HG02970 (cell line): ENCODE data around the gene ALG14.
"Not testable (repeated sequence)": the region's sequence is repeated elsewhere in the genome, so short reads cannot be mapped to it uniquely, and the experiment has no call there.

Source experiments
- ATAC-seq: cut with Tn5 transposase; IDR thresholded peaks from one replicate; pipeline ENCODE4 v1.9.1; 2021; ENCODE audit warnings: mild to moderate bottlenecking, moderate library complexity, moderate number of reproducible peaks; ENCODE audit not compliant: unreplicated experiment, low FRiP score

ALG14 gene

DNA sequence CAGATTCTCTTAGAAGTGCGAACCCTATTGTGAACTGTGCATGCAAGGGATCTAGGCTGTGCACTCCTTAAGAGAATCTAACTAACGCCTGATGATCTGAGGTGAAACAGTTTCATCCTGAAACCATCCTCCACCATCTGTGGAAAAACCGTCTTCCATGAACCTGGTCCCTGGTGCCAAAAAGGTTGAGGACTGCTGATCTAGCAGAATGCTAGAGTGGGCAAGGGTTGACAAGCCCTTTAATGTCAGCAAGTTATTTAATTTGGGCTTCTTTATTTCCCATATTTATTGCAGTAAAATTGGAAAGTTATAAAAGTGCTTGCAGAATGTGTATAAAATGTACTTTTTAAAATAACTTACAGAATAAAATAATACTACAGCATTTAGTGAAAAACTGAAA is 26.4 kb downstream of the ALG14 start:
- ATAC-seq = no peak

DNA sequence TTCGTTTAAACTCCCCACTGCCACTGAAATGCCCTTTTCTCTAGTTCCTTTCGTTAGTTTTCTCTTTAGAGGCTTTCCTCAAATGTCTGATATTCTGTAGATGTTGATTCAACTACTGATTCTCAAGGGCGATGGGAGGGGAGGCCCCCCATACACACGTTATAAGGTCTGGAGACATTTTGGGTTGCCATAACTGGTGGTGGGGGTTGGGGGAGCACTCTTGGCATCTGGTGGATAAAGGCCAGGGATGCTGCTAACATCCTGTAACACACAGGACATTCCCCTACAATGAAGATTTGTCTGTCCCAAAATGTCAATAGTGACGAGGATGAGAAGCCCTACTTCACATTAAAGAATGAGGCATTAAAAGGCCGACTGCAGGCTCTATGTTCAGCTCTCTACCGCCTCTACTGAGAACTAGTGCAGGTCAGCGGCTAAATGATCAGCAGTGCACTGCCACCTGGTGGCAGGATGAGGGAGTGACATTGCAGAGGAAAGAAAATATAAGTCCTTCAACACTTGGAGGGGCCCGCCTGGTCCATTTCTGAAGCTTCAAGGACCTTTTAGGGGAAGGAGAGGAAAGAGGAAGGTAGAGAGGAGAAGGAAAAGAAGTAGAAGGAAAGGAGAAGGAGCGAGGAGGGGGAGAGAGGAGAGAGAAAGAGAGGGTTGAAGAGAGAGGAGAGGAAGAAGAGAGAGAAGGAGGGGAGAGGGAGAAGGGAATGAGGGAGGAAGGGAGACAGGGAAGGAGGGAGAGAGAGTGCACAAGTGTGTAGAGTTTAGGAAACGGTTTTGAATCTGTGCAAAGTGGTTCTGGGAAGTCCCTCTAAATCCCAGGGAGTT is 29.4 kb downstream of the ALG14 start:
- peak; percentile 89 for ATAC-seq

GRCh38 chr1:95042286-95042685 is 30.5 kb downstream of the ALG14 start:
- ATAC-seq = no peak

- ATAC-seq = no peak
These were observed 31.1 kb downstream of the ALG14 start for GRCh38 chr1:95041491-95042165.

DNA sequence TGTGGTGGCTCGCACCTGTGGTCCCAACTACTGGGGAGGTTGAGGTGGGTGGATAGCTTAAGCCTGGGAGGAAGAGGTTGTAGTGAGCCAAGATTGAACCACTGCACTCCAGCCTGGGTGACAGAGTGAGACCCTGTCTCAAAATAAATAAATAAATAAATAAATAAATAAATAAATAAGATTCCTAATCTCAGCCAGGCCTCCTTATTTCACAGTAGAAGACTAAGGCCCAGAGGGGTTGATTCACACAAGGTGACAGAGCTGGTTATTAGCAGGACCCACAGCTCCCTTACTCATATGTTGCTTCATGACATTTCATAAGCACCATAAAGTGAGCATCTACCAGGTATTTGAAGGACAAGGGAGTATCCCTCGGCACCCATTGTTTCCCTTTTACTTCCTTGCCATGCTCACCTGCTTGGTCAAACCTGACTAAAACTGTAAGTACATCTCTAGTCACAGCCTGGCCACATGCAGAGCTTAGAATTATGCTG is 32.7 kb downstream of the ALG14 start:
- ATAC-seq = no peak

DNA sequence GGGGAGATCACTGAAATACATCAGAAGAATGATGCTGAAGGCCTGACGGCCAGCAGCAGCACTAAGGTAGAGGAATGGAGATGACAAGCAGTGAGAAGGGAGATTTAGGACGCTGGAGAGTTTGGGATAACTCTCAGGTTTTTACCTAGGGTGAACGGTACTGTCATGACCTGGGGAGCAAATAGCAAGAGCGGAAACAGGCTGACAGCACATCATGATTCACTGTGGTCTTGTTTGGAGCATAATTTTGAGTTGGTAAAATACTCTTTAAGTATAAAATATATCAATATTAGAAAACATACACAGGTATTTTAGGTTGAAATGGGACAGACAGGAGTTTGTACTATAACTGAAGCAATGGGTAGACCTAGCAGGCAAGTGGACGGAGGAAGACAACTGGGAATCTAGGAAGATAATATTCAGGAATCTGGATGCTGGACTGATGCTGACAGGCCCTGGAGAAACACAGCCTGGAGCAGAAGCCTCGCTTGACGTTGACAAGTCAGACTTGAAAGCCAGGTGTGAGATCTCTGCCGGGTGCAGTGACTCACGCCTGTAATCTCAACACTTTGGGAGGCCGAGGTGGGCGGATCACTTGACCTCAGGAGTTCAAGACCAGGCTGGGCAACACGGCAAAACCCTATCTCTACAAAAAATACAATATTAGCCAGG is 33.3 kb downstream of the ALG14 start:
- ATAC-seq = no peak

DNA sequence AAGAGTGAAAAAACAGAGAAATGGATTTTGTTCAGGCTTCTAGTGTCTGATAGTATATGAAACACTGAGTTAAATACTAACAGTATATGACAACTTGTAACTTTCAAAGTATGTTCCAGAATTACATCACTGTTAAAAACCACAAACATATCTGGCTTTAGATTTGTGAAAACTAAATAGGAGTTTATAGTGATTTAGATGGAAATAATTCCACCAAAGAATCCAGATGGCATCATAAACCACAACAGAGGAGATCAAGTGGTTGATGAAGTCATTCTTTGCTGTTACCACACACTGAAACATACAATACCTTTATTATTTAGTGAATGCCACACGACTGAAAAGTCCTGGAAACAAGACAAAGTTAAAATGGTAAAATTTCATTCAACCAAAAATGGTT is 37.2 kb downstream of the ALG14 start:
- no peak for ATAC-seq

- no peak for ATAC-seq
These were observed 38.2 kb downstream of the ALG14 start for GRCh38 chr1:95034506-95034905.

GRCh38 chr1:95033843-95034242 is 38.9 kb downstream of the ALG14 start:
- no peak for ATAC-seq

DNA sequence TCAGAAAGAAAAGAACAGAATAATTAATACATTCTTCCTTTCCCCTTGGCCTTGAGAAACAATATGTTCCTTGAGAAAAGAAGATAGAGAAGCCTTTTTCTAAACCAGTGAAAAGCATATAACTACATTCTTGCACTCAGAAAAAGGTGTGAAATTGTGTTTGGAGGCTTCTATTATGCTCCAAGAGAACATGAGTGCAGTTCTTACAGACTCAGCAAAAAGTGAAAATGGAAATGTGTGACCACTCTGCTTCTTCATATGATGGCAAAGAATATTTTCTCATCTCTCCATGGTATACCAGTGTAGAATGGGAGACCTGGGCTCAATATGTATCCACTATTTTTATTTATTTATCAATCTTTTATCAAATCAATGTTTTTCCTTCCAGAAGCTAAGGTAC is 43.2 kb downstream of the ALG14 start:
- ATAC-seq = no peak

DNA sequence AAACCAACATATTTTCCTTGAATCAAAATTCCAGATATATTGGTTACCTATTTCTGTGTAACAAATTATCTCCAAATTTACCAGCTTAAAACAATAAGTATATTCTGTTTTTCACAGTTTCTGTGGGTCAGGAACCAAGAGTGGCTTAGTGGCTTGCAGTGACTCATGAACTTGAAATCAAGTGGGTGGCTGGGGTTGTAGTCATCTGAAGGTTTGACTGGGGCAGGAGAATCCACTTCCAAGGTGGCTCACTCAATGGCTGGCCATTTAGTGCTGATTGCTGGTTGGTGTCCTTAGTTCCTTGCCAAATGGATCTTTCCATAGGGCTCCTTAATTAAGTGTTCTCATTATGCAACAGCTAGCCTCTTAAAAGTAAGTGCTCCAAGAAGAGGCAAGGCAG is 43.8 kb downstream of the ALG14 start:
- no peak for ATAC-seq

- ATAC-seq = no peak
These were observed 45.7 kb downstream of the ALG14 start for GRCh38 chr1:95027046-95027445.

- ATAC-seq = no peak
These were observed 49.2 kb downstream of the ALG14 start for GRCh38 chr1:95023399-95024043.

DNA sequence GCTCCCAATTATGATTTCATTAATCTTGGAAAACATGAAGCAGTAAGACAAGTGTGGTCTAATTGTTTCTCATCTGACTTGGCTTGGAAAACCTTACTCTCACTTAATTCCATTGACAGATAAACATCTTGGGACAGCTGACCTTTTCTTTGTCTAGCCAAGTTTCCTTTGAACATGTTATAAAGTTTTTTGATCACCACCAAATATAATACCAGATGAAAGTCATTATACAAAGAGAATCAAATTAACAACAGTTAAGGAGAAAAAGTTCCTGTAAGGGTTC is 50.2 kb downstream of the ALG14 start:
- no peak for ATAC-seq

GRCh38 chr1:95021805-95022643 is 50.7 kb downstream of the ALG14 start:
- no peak for ATAC-seq

DNA sequence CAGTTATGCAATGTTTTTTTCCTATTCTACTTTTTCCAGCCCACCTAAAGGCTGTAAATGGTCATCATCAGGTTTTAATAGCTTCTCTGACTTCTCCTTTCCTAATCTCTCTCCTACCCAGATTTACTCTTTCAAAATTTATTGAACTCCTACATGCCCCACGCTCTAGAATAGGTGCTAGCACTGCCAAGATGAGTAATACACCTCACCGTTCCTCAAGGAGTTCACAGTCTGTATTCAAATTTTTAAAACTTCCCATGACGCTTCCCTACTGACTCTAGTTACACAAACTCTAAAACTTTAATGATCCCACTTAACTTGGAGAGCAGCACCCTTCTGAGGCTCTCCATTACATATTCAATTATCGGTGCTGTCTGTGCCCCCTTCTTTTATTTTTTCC is 51.6 kb downstream of the ALG14 start:
- ATAC-seq = no peak

DNA sequence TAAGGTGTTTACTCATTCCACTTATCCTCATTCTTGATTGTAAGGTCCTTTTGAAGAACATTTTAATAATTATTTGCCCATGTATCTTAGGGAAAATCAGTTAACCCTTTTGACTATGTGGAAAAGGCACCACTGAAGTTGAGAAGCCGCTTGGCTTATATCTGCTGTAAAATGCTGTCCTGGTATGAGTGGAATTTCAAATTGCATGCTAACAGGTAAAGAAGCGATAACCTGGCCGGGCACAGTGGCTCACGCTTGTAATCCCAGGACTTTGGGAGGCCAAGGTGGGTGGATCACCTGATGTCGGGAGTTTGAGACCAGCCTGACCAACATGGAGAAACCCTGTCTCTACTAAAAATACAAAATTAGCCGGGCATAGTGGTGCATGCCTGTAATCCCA is 53.3 kb downstream of the ALG14 start:
- ATAC-seq = not testable (repeated sequence)

DNA sequence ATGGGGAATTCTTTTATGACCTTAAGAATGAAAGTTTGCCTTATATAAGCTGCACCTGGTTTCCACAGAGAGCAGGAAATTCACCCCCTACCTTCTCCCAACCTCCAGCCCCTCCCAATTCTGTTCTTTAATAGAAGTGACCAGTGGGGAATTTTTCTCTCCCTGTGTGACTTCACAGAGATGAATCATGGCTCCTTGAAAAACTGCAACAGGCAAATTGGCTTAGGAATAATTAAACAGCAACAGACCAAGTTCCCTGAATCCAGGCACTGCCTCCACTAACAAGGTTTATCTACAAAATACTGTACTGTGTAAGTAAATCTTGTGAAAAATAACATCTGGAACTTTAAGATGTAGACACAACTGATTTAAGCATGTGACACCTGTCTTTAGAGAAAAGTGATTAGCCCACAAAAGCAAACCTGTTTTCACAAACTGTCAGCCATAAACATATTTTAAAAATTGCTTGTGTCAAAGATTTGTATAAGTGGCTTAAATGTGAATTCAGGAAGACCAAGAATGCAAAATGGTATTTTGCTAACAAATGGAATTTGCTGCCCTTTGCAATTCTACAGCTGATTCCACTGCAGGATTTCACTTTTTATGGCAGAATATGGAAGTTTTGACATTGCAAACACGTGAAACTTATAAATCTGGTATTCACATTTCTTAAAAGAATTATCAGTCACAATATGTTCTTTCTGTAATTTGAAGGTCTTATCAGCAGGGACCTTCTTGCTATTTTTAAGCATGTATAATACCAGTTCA is 54.0 kb downstream of the ALG14 start:
- no peak for ATAC-seq

- no peak for ATAC-seq
These were observed 55.0 kb downstream of the ALG14 start for GRCh38 chr1:95017775-95018174.
